GM08714 (cell line): Measurements from ENCODE around the gene CDC42BPB.
"Not testable (repeated sequence)": the region's sequence is repeated elsewhere in the genome, so short reads cannot be mapped to it uniquely, and the experiment has no call there.

Experiments
- H3K4me3 ChIP-seq: fragments of 200-500 bp; sonication (Bioruptor generic); 2 replicates; pipeline ENCODE4 v1.5.1; 2014; ENCODE audit warnings: mild to moderate bottlenecking, low read length, inconsistent platforms
- ZNF274 ChIP-seq: IDR thresholded peaks from 2 replicates; pipeline ENCODE4 v1.6.1; 2012; ENCODE audit warnings: mild to moderate bottlenecking, low read depth, low read length

Gene CDC42BPB

GRCh38 chr14:103056322-103057027, 874 bp downstream of the CDC42BPB start:
- TF ChIP-seq ZNF274: no peak
- H3K4me3 ChIP-seq: peak overlapping the region; percentile 73

GRCh38 chr14:103055695-103056094, 1.7 kb downstream of the CDC42BPB start:
- TF ChIP-seq ZNF274: no peak
- peak overlapping the region; percentile 73; the same call in 1 of the 2 replicates for H3K4me3 ChIP-seq

GRCh38 chr14:103052407-103052806, 4.9 kb downstream of the CDC42BPB start:
- H3K4me3 ChIP-seq: no peak overlapping the region
- no peak for TF ChIP-seq ZNF274

- TF ChIP-seq ZNF274: no peak
- no peak overlapping the region for H3K4me3 ChIP-seq
Measured at GRCh38 chr14:103050935-103051334, 6.4 kb downstream of the CDC42BPB start.

- not testable (repeated sequence) for H3K4me3 ChIP-seq
Measured at GRCh38 chr14:103047453-103047852, 9.9 kb downstream of the CDC42BPB start.

- peak overlapping the region; percentile 37; the same call in 1 of the 2 replicates for H3K4me3 ChIP-seq
Measured at GRCh38 chr14:103045371-103045869, 11.9 kb downstream of the CDC42BPB start.

GRCh38 chr14:103043257-103044015, 13.9 kb downstream of the CDC42BPB start:
- no peak for TF ChIP-seq ZNF274

More at GRCh38 chr14:103045371-103045869, 11.9 kb downstream of the CDC42BPB start:
- TF ChIP-seq ZNF274: no peak

GRCh38 chr14:103041464-103041863, 15.9 kb downstream of the CDC42BPB start:
- no peak for TF ChIP-seq ZNF274
- H3K4me3 ChIP-seq: no peak overlapping the region

More at GRCh38 chr14:103043257-103044015, 13.9 kb downstream of the CDC42BPB start:
- no peak overlapping the region for H3K4me3 ChIP-seq

- no peak overlapping the region for H3K4me3 ChIP-seq
- TF ChIP-seq ZNF274: no peak
Measured at GRCh38 chr14:103033681-103034096, 23.7 kb downstream of the CDC42BPB start.

- no peak overlapping the region for H3K4me3 ChIP-seq
- no peak for TF ChIP-seq ZNF274
Measured at GRCh38 chr14:103031956-103032355, 25.4 kb downstream of the CDC42BPB start.

GRCh38 chr14:103031566-103031911, 25.8 kb downstream of the CDC42BPB start:
- H3K4me3 ChIP-seq: no peak overlapping the region
- no peak for TF ChIP-seq ZNF274

GRCh38 chr14:103030741-103031565, 26.4 kb downstream of the CDC42BPB start:
- TF ChIP-seq ZNF274: no peak
- no peak overlapping the region for H3K4me3 ChIP-seq

- H3K4me3 ChIP-seq: no peak overlapping the region
- TF ChIP-seq ZNF274: no peak
Measured at GRCh38 chr14:103029936-103030335, 27.4 kb downstream of the CDC42BPB start.

GRCh38 chr14:103028772-103029171, 28.6 kb downstream of the CDC42BPB start:
- no peak overlapping the region for H3K4me3 ChIP-seq

More at GRCh38 chr14:103028772-103029171, 28.6 kb downstream of the CDC42BPB start:
- TF ChIP-seq ZNF274: no peak
